H1 (cell line): ENCODE results near the gene CD99. TPM values are rescaled to one million over a fixed set of nuclear protein-coding genes. Genes with fewer than 3 reads are reported as not detected.

ENCODE experiments used
- ATF2 ChIP-seq: IDR thresholded peaks from 2 replicates; pipeline ENCODE4 v1.6.1; 2012; ENCODE audit warnings: low read length, inconsistent platforms
- polyA plus RNA-seq, 7 experiments: library from polyadenylated mRNA; depleted of rRNA in 3 of 7; stranded (reverse) in 5 of 7; unstranded in 2 of 7; fragments of >200 nt in 5 of 7; fragments of 200-250 nt in 2 of 7; gene quantifications; 1 replicate in 5 of 7; 2 replicates in 1 of 7; 4 replicates in 1 of 7; pipeline versions ENCODE4 v1.2.1 to v1.2.3, GENCODE V29; 2011 to 2013; ENCODE audit warnings: missing spikeins in 2 of 7, mixed read lengths in 2 of 7
- total RNA-seq: library from RNA; stranded (reverse); fragmentation: NEBNext Ultra II Directional; extraction: Animal tissue kit (Norgen Biotek cat#: 25700); gene quantifications from 2 replicates; pipeline ENCODE4 v1.2.1, GENCODE V29; 2021

Gene CD99
- total and polyA plus RNA-seq, 2 of the 8 experiments (the other 6 are each of a cell fraction or from before 2014, with no cell fraction given), result 30.1 to 47.8 TPM

GRCh38 chrX:2705046-2705832, 14.1 kb downstream of the CD99 start (continued):
- no peak for TF ChIP-seq ATF2
